ENCODE results near the gene RPTOR.
A peak's percentile ranks its signal among the peaks of the same experiment; 100 is the strongest.
"Not testable (repeated sequence)": the region's sequence is repeated elsewhere in the genome, so short reads cannot be mapped to it uniquely, and the experiment has no call there.

The RPTOR gene

GRCh38 chr17:80545499-80545826 lies 825 bp downstream of the RPTOR start:
- no peak for DNase-seq (ENCODE audit: low read depth in 2 of 2)

- no peak for DNase-seq (ENCODE audit: low read depth in 2 of 2)
These were observed 1.6 kb downstream of the RPTOR start for GRCh38 chr17:80546267-80546666.

GRCh38 chr17:80552523-80552922 lies 7.9 kb downstream of the RPTOR start:
- DNase-seq (ENCODE audit: low read depth in 2 of 2), result no peak

GRCh38 chr17:80555266-80555665 lies 10.6 kb downstream of the RPTOR start:
- DNase-seq (ENCODE audit: low read depth in 2 of 2), result no peak

- DNase-seq (ENCODE audit: low read depth in 2 of 2), result no peak
These were observed 13.4 kb downstream of the RPTOR start for GRCh38 chr17:80558046-80558445.

- DNase-seq (ENCODE audit: low read depth in 2 of 2), result no peak
These were observed 15.2 kb downstream of the RPTOR start for GRCh38 chr17:80559825-80560251.

GRCh38 chr17:80561541-80562114 lies 17.0 kb downstream of the RPTOR start:
- DNase-seq (ENCODE audit: low read depth in 2 of 2), result no peak

GRCh38 chr17:80564545-80564944 lies 19.9 kb downstream of the RPTOR start:
- DNase-seq (ENCODE audit: low read depth in 2 of 2), result no peak

- DNase-seq (ENCODE audit: low read depth in 2 of 2), result no peak
These were observed 20.9 kb downstream of the RPTOR start for GRCh38 chr17:80565343-80566053.

GRCh38 chr17:80566054-80566400 lies 21.4 kb downstream of the RPTOR start:
- DNase-seq (ENCODE audit: low read depth in 2 of 2), result no peak

- DNase-seq (ENCODE audit: low read depth in 2 of 2), result no peak
These were observed 23.6 kb downstream of the RPTOR start for GRCh38 chr17:80568246-80568645.

GRCh38 chr17:80569924-80570323 lies 25.3 kb downstream of the RPTOR start:
- no peak for DNase-seq (ENCODE audit: low read depth in 2 of 2)

GRCh38 chr17:80573701-80574100 lies 29.1 kb downstream of the RPTOR start:
- no peak for DNase-seq (ENCODE audit: low read depth in 2 of 2)

GRCh38 chr17:80574496-80574895 lies 29.9 kb downstream of the RPTOR start:
- DNase-seq (ENCODE audit: low read depth in 2 of 2), result no peak

GRCh38 chr17:80575057-80575875 lies 30.6 kb downstream of the RPTOR start:
- peak; percentile 56 to 60 for DNase-seq (ENCODE audit: low read depth in 2 of 2)

- DNase-seq (ENCODE audit: low read depth in 2 of 2), result no peak
These were observed 33.4 kb downstream of the RPTOR start for GRCh38 chr17:80577876-80578570.

- DNase-seq (ENCODE audit: low read depth in 2 of 2), result not testable (repeated sequence)
These were observed 34.2 kb downstream of the RPTOR start for GRCh38 chr17:80578668-80579388.

GRCh38 chr17:80582165-80582564 lies 37.5 kb downstream of the RPTOR start:
- no peak for DNase-seq (ENCODE audit: low read depth in 2 of 2)

GRCh38 chr17:80584176-80584905 lies 39.7 kb downstream of the RPTOR start:
- DNase-seq (ENCODE audit: low read depth in 2 of 2), result no peak

GRCh38 chr17:80585890-80586845 lies 41.5 kb downstream of the RPTOR start:
- no peak for DNase-seq (ENCODE audit: low read depth in 2 of 2)

Measured in fibroblast of skin of left quadriceps (primary cell).